HG02981 (cell line): Measurements from ENCODE around the gene SZT2.
"Not testable (repeated sequence)": the region's sequence is repeated elsewhere in the genome, so short reads cannot be mapped to it uniquely, and the experiment has no call there.

Experiments
- ATAC-seq: cut with Tn5 transposase; IDR thresholded peaks from one replicate; pipeline ENCODE4 v1.9.1; 2021; ENCODE audit warnings: mild to moderate bottlenecking, moderate library complexity; ENCODE audit not compliant: unreplicated experiment

The SZT2 gene

GRCh38 chr1:43477716-43478115 is 88.0 kb downstream of the SZT2 start:
- no peak for ATAC-seq

GRCh38 chr1:43479414-43479813 is 89.7 kb downstream of the SZT2 start:
- ATAC-seq, result no peak

- no peak for ATAC-seq
Measured at GRCh38 chr1:43481491-43481890, 91.8 kb downstream of the SZT2 start.

GRCh38 chr1:43482215-43482614 is 92.5 kb downstream of the SZT2 start:
- ATAC-seq, result no peak

- ATAC-seq, result no peak
Measured at GRCh38 chr1:43484367-43484766, 94.7 kb downstream of the SZT2 start.

- no peak for ATAC-seq
Measured at GRCh38 chr1:43488165-43488564, 98.5 kb downstream of the SZT2 start.

- ATAC-seq, result no peak
Measured at GRCh38 chr1:43491061-43491460, 101.4 kb downstream of the SZT2 start.

GRCh38 chr1:43492826-43493225 is 103.1 kb downstream of the SZT2 start:
- ATAC-seq, result no peak

- no peak for ATAC-seq
Measured at GRCh38 chr1:43493661-43494450, 104.2 kb downstream of the SZT2 start.

GRCh38 chr1:43495204-43495603 is 105.5 kb downstream of the SZT2 start:
- no peak for ATAC-seq

- ATAC-seq, result no peak
Measured at GRCh38 chr1:43499898-43500297, 110.2 kb downstream of the SZT2 start.

GRCh38 chr1:43501806-43502205 is 112.1 kb downstream of the SZT2 start:
- ATAC-seq, result not testable (repeated sequence)

GRCh38 chr1:43503534-43503933 is 113.8 kb downstream of the SZT2 start:
- no peak for ATAC-seq
